HG02938 (cell line): ENCODE results near the gene TMBIM6.
"Not testable (repeated sequence)": the region's sequence is repeated elsewhere in the genome, so short reads cannot be mapped to it uniquely, and the experiment has no call there.

ENCODE experiments used
- ATAC-seq: cut with Tn5 transposase; IDR thresholded peaks from one replicate; pipeline ENCODE4 v1.9.1; 2021; ENCODE audit warnings: mild to moderate bottlenecking, moderate library complexity; ENCODE audit not compliant: unreplicated experiment

Gene TMBIM6

DNA sequence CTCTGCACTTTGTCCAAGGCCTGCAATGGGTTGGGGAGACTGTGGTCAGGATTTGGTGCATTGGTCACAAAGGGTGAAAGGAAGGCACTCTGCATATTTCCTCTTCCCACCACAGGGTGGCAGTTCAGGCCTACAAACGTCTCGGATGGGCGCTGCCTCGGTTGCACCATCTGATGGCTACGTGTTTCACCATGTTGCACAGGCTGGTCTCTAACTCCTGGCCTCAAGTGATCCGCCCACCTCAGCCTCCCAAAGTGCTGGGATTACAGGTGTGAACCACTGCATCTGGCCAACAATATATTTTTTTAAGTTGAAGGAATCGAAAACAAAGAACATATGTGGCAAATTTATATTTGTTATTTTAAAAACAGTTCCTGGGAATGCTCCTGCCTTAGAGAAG is 35.1 kb downstream of the TMBIM6 start:
- no peak for ATAC-seq

DNA sequence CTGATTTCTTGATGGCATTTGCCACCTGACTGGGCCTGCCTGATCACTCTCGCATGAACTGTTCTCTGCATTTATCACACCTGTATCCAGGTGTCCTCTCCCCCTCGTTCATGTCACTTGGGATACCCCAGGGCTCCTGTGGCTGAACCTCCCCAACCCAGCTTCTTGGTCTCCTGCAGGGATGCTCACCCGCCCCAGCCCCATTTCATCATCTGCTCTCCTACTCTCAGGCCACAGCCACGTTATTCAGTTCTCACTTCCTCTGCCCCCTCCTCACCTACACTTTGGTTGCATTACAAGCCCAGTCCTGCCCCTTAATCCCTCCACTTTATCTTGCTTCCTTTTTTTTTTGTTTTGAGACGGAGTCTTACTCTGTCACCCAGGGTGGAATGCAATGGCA is 35.5 kb downstream of the TMBIM6 start:
- no peak for ATAC-seq

DNA sequence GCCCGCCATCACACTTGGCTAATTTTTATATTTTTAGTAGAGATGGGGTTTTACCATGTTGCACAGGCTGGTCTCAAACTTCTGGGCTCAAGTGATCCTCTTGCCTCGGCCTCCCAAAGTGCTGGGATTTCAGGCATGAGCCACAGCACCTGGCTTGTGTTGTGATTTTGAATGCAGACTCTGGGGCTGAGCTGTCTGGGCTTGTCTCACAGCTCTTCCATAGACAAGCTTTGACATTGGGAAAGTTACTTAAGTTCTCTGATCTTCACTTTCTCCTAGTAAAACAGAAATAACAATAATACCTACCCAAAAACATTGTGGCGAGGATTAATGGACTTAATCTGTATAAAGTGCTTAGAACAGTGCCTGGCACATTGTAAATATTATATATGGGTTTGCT is 36.0 kb downstream of the TMBIM6 start:
- no peak for ATAC-seq

DNA sequence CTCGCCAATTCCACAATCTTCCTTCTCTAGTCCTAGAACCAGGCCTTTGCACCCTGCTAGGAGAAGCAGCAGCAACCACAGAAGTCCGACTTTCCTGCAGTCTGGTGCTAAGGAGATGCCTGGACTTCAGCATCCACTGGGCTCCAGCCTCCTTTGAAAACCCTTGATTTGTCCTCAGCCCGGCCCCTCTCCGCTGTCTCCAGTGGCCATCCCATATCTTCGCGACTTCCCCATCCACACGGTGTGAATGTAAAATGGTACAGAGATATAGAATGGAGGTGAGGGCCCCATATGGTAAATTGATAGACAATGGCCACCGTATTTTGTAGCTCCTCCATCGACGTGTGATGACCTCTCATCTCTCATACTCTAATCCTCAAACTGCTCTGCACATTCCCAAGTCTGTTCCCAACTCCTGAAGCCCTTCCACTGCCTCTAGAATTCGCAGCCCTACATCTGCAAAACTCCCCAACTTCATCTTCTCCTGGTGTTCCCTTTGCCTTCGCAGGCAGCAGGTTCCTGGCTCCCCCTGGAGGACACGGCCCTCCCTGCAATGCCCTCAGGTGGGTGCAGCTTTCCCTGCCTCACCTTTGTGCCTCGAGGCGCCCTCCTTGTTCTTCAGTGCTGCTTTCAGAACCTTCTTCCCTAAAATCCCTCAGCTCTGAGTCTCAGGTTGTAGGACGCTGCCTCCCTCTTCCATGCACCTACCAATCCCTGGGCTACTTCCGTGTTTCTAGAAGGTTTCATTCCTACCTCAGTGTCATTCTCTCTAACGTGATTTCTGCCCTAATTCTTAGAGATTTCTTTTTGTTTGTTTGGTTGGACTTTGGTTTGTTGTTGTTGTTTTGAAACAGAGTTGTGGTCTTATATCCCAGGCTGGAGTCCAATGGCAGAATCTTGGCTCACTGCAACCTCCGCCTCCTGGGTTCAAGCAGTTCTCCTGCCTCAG is 36.7 kb downstream of the TMBIM6 start:
- no peak for ATAC-seq

DNA sequence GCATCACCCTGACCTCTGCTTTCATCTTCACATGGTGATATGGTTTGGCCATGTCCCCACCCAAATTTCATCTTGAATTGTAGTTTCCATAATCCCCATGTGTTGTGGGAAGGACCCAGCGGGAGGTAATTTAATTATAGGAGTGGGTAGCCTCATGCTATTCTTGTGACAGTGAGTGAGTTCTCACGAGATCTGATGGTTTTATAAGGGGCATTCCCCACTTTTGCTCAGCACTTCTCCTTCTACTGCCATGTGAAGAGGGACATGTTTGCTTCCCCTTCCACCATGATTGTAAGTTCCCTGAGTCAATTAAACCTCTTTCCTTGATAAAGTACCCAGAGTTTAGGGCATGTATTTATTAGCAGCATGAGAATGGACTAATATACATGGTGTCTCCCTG is 38.2 kb downstream of the TMBIM6 start:
- no peak for ATAC-seq

DNA sequence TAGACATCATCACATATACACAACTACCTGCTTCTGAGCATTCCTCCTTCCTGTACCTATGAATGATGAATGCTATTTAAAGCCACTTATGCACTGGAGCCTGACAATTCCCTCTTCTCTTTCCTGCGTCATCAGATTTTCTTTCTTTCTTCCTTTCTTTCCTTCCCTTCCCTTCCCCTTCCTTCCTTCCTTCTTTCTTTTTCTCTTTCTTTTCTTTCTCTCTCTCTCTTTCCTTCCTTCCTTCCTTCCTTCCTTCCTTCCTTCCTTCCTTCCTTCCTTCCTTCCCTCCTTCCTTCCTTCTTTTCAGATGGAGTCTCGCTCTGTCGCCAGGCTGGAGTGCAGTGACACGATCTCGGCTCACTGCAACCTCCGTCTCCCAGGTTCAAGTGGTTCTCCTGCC is 39.6 kb downstream of the TMBIM6 start:
- not testable (repeated sequence) for ATAC-seq

DNA sequence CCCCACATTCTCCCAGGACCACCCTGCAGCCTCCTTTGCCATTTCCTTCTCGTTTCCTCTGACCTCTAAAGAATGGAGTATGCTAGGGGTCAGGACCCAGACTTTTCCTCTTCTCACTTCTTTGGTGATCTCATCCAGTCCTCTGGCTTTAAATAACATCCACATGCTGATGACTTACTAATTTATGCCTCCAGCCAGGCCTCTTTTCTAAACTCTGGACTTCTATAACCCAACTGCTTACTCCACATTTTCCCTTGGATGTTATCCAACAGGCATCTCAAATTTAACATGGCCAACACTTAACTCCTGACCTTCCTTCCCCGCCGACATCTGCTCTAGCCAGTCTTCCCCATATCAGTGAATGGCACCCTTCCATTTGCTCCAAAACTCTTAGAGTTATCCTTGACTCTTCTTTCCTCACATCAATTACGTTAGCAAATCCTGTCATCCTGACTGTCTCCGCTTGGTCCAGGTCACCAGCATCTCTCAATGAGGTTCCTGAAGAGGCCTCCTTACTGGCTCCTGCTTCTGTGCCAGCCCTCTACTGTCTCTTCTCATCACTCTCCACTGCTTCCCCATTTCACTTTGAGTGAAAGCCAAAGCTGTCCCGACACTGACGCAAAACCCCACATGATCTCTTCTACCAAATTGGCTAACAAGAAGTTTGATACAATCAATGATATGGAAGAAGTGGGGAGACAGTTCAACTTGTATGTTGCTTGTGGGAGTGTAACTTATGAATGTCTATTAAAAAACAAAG is 42.7 kb downstream of the TMBIM6 start:
- no peak for ATAC-seq

DNA sequence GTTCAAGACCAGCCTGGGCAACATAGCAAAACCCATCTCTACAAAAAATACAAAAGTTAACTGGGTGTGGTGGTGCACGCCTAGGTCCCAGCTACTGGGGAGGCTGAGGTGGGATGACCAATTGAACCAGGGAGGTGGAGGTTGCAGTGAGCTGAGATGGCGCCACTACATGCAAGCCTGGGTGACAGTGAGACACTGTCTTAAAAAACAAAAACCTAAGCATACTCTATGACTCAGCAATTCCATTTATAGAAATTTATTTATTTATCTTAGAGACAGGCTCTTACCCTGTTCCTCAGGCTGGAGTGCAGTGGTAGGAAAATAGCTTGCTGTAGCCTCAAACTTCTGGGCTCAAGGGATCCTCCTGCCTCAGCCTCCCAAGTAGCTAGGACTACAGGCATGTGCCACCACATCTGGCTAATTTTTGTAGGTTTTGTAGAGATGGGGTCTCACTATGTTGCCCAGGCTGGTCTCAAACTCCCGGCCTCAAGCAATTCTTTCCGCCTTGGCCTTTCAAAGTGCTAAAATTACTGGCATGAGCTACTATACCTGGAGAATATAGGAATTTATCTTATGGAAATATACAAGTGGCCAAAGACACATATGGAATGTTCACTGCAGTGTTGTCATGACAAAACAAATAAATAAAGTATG is 43.5 kb downstream of the TMBIM6 start:
- ATAC-seq = no peak

DNA sequence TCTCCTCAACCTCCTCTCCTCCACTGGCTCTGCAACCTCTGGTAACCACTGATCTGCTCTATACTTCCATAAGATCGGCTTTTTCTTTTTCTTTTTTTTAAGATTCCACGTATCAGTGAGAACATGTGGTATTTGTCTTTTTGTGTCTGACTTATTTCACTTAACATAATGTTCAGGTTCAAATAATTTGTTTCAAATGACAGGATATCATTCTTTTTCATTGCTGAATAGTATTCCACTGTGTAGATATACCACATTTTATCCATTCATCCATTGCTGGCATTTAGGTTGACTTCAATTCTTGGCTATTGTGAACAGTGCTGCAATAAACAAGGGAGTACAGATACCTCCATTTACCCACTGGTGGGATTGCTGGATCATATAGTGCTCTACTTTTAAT is 46.3 kb downstream of the TMBIM6 start:
- no peak for ATAC-seq

DNA sequence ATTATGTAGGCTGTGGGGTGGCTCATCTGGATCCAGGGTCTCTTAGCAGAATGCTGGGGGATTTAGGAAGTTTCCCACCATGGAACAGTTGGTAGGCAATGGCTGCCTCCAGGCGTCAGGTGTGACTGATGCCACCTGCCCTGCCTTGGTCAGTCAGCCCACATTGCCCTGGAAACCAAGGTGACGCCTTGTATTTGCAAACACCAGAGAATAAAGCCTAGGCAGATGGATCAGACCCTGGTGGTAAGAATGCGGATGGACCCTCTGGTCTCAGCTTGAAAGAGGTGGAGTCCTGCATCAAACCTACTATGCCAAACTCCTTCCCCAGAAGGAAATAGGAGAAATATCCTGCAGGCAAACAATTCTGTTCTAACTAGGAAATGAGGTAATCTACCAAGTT is 48.6 kb downstream of the TMBIM6 start:
- ATAC-seq = no peak

DNA sequence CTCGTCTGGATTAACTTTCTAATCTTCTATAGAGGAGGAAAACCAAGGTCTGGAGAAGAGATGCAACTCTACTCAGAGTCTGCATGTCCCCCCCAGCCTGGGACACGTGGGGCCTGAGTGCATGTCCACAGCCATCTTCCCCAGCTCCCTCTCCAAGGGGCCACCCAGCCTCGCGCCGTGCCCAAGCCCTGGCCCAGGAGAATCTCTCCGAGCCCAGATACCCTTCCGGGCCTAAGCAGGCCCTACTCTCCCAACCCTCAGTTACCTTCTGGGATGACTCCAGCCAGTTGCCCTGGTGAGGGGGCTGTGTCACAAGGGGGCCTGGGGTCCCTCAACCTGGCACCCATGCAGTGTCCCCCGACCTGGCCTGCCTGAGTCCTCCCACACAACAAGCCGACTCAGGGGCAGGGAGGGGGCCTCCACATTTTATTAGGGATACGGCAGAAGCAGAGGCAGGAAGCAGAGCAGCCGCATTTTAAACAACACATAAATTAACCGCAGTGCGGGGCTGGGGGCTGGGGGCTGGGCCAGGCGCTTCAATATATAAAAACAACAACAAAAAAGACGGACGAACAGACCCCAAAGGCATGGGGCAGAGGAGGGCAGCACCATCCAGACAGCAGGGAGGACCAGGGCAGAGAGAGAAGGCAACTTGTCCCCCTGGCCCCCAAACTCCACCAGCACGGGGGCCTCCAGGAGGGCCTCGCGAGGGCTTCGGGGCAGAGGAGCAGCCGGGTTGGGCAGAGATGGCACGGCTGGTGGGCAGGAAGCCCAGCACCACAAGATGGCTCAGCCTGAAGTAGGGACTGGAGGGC is 49.6 kb downstream of the TMBIM6 start:
- no peak for ATAC-seq

DNA sequence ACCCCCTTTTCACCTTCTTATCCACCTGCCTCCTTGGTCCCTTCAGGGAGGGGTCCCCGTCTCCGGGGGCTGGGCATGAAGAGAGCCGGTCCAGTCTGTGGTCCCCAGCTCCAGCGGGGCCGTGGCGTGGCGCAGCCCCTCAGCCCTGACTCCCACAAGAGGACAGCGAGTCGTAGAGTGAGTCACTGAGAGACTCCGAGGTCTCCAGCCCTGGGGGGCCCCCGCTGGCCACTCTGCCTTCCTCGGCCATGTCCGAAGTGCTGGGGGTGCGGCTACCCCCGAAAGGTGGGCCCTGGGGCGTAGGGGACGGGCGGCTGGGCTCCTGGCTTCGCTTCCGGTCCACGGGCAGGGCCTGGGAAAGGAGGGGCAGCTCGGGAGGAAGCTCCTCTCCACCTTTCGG is 50.3 kb downstream of the TMBIM6 start:
- ATAC-seq = no peak

DNA sequence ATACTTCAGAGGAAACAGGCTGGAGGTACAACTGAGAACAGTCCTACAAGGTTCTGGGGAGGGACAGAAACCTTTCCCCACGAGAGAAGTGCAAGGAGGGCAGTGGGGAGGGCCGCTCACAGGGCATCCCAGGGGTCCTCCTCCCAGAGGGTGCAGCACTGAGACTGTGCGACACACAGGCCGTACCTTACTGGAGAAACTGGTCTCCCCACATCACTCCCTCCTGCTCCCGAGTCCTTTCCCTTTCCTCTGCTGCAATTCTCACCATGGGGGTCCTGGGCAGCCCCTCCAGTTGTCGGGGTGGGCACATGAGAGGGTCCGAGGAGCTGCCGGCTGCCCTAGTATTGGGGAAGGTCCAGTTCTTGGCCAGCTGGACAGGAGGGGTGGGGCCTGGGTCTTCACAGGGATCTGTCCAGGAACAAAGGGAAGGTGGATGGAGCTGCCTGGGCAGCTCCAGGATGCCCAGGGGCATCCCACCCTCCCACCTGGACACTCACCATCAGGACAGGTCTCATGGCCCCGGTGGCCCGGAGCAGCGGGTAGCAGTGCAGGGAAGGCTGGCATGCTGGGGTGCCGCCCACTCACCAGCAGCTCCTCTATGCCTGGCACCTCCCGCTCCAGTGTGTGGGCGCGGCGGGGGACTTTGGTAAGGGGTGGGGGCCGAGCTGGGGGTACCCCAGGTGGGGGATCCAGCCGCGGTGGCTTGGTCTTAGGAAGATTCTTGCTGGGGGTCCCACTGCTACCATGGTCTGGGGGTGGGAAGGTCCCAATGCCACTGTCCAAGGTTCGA is 51.0 kb downstream of the TMBIM6 start:
- ATAC-seq = no peak

DNA sequence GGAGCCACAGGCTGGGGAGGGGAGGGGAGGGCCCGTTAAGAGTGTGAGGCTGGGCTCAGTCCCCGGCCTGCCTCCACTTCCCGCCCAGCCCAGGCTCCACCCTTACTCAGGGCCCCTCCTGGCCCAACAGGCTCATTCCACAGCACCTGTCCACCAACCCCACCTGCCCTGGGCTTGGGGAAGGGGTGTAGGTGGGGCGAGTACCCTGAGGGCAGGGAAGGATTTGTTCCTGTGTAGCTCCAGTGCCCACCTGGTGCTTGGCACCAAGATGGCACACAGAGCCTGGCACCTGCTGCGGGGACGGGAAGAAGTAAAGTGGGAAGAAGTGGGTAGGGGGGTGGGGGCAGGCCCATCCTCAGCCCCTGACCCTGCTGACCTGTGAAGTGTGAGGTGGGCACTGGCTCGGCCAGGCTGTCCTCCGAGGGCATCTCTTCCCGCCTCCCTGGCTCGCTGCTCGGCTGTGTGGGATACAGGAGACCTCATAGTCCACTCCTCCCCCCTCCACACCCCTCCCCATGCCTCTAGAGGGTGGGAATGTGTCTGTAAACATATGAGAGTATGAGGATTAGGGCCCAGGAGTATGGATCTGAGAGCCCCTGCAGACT is 51.7 kb downstream of the TMBIM6 start:
- ATAC-seq = no peak

DNA sequence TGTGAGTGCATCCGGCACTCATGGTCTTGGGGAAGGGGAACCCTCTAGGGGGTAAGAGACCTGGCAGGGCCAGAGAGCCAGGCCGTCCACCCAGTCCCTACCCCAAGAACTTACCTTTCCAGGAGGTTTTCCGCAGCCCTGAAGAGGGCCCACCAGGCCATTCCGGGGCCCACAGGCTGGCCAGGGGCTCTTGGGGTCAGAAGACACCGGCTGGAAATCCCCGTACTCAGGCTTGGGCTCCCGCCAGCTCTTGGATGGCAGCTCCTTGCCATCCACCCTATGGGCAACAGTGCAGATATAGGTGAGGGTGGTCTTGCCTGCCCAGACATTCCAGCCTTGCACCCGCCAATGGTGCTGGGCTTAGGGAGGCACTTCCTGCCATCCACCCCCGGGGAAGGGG is 52.3 kb downstream of the TMBIM6 start:
- ATAC-seq = no peak

DNA sequence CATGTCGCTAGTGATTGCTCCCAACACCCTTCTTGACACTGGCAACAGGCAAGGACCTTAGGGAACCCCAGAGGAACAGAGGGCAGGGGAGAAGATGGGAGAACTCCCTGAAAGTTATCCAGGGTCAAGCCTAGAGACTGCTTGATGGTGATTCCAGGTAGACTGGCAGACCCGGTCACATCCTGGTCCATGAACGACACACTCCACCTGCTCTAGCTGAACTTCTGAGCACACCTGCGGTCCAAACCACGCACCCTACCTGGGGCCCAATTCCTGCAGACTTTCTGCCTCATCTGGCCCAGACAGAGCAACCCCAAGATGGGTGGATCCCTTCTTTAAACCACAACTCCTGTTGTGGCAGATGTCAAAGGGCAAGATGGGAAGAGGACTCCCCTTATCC is 52.7 kb downstream of the TMBIM6 start:
- no peak for ATAC-seq

DNA sequence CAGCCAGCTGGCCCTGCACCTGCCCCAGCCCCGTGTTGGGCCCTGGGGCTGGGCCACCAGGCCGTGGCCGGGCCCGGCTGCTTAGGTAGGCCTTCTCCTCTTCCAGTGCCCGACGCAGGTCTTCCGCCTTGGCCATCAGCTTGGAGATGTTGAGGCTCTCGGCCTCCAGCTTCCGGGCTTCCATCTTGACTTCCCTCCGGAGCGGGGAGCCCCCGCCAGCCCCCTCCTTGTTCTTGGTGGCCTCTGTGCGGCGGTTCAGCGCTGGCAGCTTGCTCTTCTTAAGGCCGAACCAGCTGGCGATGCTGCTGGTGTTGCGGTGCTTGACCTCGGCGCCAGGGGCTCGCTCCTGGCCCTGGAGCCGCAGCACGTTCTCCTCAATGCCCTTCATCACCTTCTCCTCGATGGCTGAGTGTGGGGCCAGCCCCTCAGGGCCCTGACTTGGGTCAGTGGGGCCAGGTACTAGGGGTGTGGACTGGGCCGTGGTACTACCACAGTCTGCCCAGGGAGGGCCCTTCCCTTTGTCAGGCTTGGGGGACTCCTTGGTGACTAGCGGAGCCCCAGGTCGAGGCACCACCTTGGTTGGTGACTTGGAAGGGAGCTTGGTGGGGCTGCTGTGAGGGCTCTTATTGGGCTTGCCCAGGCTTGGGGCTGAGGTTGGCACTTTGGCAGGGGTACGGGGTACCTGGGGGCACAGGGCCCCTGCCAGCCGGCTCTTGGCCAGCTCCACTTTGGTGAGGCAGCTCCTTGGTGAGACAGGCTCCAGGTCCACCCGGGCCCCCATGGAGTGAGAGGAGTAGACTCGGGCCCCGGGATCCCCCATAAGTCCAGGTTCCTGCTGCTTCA is 53.7 kb downstream of the TMBIM6 start:
- no peak for ATAC-seq

DNA sequence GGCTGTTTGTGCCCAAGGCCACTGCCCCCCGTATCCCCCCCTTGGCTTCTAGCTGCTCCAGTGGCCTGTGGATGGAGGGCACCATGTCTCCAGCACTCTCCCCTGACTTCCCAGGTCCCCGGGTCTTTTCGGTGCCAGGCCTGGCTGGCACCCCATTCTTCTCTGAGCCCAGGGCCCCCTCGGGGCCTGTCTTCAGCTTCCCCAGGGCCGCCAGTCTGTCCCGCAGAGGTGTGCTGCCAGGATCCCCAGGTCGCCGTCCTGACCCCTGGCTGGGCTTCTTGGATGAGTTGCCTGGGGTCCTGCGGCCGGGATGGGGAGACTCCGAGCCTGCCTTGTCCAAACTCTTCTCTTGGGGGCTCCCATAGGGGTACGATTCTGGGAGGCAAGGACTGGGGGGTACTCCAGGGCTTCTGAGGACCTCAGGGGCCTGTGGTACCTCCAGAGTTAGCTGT is 54.3 kb downstream of the TMBIM6 start:
- ATAC-seq = no peak

DNA sequence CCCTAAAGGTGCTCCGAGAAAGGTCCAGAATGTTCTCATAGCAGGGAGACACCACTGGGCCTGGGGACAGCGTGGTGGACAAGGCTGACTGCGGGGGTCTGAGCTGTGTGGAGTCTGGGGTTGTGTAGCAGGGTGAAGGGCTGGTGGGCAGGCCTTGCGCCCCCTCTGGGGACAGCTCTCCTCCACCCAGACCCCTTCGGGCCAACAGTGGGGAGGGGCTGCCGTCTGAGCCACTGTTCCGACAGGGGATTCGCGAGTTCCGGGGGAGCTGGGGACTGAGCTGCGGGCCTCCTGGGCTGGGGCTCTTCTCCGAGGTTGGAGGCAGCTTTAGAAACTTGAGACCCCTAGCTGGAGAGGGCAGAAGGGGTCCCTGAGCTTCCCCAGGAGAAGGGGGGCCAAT is 54.8 kb downstream of the TMBIM6 start:
- no peak for ATAC-seq
